Measurements from ENCODE around the gene SNX33.
A peak's percentile ranks its signal among the peaks of the same experiment; 100 is the strongest.
"Not testable (repeated sequence)": the region's sequence is repeated elsewhere in the genome, so short reads cannot be mapped to it uniquely, and the experiment has no call there.

SNX33 gene

DNA sequence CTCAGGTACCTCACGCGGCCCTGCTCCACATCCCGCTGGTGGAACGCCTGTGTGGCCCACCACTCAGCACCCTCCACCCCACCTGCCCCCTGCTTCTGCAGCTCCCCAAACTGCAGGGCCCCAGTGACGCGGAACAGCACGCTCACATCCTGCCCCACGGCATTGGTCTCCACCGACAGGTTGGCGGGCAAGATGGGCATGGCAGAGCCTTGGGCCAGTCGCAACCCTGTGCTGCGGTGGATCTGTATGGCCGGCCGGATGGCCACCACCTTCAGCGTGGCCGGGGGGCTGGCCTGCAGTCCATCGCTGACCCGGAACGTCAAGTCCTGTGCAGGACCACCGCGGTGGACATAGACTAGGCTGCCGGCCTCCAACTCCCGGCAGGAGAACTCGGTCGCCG lies 41.1 kb downstream of the SNX33 start:
- H3K4me3 Mint-ChIP-seq: no peak overlapping the region
- peaks cover 11% of the 10 kb centered on the region for H3K4me1 Mint-ChIP-seq
- no peak overlapping the region for H3K27ac Mint-ChIP-seq
- peaks cover 4% of the 10 kb centered on the region for H3K36me3 Mint-ChIP-seq (ENCODE audit: low read depth)
- no peaks in the 10 kb centered on the region for H3K27me3 Mint-ChIP-seq (ENCODE audit: low read depth)
- H3K9me3 Mint-ChIP-seq: no peaks in the 10 kb centered on the region
- TF ChIP-seq, protein P1, sequence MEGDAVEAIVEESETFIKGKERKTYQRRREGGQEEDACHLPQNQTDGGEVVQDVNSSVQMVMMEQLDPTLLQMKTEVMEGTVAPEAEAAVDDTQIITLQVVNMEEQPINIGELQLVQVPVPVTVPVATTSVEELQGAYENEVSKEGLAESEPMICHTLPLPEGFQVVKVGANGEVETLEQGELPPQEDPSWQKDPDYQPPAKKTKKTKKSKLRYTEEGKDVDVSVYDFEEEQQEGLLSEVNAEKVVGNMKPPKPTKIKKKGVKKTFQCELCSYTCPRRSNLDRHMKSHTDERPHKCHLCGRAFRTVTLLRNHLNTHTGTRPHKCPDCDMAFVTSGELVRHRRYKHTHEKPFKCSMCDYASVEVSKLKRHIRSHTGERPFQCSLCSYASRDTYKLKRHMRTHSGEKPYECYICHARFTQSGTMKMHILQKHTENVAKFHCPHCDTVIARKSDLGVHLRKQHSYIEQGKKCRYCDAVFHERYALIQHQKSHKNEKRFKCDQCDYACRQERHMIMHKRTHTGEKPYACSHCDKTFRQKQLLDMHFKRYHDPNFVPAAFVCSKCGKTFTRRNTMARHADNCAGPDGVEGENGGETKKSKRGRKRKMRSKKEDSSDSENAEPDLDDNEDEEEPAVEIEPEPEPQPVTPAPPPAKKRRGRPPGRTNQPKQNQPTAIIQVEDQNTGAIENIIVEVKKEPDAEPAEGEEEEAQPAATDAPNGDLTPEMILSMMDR (IDR thresholded peaks at IDR 0.05; ENCODE audit: unreplicated experiment in 3 of 3): no peak

DNA sequence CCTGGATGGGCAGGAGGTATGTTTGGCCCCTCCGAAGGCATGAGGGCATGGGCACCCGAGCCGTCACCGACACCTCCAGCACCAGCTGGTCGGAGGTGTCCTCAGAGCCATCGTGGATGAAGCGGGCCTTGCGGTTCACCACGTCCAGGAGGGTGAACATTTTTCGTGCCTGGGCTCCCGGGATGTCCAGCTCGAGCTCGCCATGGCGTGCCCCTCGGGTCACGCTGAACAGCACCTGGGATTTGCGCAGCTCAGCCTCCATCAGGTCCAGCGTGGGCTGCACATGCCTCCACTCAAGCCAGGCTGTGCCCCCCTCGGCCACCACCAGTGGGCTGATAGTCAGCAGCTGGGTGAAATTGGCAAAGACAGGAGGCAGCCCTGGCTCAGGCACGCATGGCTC lies 41.7 kb downstream of the SNX33 start:
- H3K27me3 Mint-ChIP-seq (ENCODE audit: low read depth); H3K4me3 Mint-ChIP-seq; H3K27ac Mint-ChIP-seq; H3K9me3 Mint-ChIP-seq; H3K36me3 Mint-ChIP-seq (ENCODE audit: low read depth): not testable (repeated sequence)
- peaks cover 17% of the 10 kb centered on the region for H3K4me1 Mint-ChIP-seq

DNA sequence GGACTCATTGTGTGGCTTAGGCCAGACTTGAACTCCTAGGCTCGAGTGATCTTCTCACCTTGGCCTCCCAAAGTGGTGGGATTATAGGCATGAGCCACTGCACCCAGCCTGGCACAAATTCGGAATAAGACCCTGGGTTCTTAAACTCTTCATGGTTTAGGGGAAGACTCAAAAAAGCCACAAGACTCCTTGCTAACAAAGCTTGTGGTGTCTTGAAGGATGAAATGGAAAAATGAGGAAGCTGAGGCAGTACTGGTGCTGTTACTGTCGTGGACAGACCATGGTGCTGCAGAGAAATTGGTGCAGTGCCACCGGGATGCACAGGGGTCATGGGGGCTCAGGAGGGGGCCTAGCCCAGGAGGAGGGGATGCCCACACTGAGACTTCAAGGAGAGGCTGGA lies 44.6 kb downstream of the SNX33 start:
- not testable (repeated sequence) for H3K9me3 Mint-ChIP-seq; H3K36me3 Mint-ChIP-seq (ENCODE audit: low read depth); H3K27me3 Mint-ChIP-seq (ENCODE audit: low read depth); H3K4me3 Mint-ChIP-seq
- Mint-ChIP-seq H3K27ac (peak overlapping the region in 2 of 3 experiments; percentile 44 to 49), H3K4me1 (peaks cover 36% of the 10 kb centered on the region)

DNA sequence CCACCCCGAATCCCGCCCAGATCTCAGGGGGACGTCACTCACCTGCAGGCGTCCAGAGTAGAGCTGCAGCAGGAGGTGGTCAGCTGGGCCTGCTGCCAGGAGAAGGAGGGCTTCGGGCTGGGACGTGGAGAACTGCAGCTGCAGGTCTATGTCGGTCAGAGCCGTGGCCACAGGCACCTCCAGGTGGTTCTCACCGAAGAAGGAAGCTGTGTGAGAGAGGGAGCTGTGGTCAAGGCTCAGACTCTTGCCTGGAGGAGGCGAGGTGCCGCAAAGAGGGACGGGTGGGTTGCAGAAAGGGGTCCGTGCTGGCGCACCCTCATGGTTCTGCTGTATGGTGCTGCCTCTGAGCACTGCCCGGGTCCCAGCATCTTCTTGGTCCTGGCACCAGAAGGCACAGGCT lies 45.3 kb downstream of the SNX33 start:
- H3K9me3 Mint-ChIP-seq; H3K36me3 Mint-ChIP-seq (ENCODE audit: low read depth): not testable (repeated sequence)
- peaks cover 43% of the 10 kb centered on the region for H3K4me1 Mint-ChIP-seq

DNA sequence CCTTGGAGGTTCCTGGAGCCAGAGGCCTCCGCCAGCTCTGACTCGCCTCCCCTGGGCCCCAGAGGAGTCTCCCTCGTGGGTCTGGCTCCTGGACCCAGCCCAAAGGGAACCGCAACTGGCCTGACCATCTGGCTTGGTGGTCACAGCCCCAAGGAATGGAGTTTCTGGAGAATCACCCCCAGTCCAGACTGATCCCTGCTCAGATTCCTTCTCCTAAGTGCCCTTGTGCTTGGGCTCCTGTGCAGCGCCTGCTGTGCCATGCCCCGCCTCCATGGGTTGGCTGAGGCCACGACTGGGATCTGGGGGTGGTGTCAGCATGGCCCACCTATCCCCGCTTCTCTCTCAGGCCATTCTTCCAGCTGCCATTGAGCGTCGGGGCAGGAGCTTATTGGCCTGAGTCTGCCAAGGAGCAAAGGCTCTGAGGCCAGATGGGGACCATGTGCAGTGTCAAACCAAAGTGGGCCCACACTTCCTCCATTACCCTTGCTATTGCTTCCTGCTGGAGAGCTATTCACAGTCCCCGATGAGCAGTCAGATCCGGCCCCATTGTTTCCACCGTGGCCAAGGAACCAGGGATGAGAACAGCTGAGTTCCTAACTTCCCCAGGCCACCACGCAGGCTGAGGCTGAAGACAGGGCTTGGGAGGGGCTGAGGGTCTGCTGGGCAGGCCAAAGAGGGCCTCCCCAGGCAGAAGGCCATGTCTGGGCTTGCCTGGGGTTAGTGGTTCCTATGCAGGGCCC lies 46.0 kb downstream of the SNX33 start:
- Mint-ChIP-seq H3K4me1 (peaks cover 43% of the 10 kb centered on the region), H3K9me3 (no peaks in the 10 kb centered on the region), H3K36me3 (ENCODE audit: low read depth) (no peaks in the 10 kb centered on the region), H3K27me3 (ENCODE audit: low read depth) (peaks cover 4% of the 10 kb centered on the region), H3K4me3 (peak overlapping the region in 1 of 3 experiments; percentile 54), H3K27ac (peak overlapping the region; percentile 61 to 93 (median 85))
- TF ChIP-seq, protein P1 (IDR thresholded peaks at IDR 0.05; ENCODE audit: unreplicated experiment in 3 of 3): no peak

More for the DNA sequence above, 45.3 kb downstream of the SNX33 start:
- H3K27ac Mint-ChIP-seq: peak overlapping the region in 1 of 3 experiments; percentile 85
- H3K27me3 Mint-ChIP-seq (ENCODE audit: low read depth); H3K4me3 Mint-ChIP-seq: not testable (repeated sequence)

DNA sequence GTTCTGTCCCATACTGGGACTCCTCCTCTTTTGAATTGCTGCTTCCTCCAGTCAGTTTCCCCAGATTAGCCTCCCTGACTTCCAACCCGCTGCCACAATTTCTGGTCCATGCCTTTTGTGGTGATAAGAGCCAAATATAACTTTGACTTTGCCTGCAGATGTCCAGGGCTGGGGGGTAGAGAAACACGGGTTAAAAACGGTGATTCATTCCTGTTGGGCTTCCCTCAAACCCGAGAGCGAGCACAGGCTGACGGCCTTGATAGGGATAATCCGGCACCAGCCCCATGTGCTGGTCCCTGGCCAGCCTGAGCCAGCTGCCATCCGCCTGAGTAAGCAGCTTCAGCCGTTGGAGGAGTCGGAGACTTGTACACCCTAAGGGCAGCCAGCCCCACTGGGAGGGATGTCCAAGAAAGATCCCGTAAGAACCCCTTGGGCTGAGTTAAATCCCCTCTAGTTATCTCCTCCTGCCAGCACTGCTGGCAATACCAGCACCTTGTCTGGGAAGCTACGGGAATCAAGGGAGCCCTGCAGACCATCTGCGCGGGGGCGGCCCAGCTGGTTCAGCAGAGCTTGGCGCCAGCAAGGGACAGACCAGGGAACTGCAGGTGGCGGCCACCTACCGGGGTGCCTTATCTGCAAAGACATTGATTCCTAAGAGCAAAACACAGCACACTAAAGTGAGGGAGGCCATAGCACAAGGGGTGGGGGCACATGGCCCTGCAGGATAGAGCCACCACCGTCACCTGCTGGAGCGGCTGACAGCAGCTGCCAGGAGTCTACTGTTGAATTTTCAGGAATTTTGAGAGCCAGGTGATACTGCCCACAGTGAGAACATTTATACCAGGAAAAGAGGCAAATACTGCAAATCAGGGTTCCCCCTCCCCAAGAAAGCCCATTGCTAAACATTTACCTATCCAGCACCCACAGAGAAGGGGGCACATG lies 46.8 kb downstream of the SNX33 start:
- no peaks in the 10 kb centered on the region for H3K9me3 Mint-ChIP-seq
- TF ChIP-seq, protein P1 (IDR thresholded peaks at IDR 0.05; ENCODE audit: unreplicated experiment in 3 of 3): peak; percentile 43 to 52 (median 51)
- peaks cover 4% of the 10 kb centered on the region for H3K27me3 Mint-ChIP-seq (ENCODE audit: low read depth)
- peaks cover 50% of the 10 kb centered on the region for H3K4me1 Mint-ChIP-seq
- H3K4me3 Mint-ChIP-seq: peak overlapping the region in 1 of 3 experiments; percentile 54
- no peaks in the 10 kb centered on the region for H3K36me3 Mint-ChIP-seq (ENCODE audit: low read depth)
- peak overlapping the region; percentile 61 to 93 (median 85) for H3K27ac Mint-ChIP-seq

DNA sequence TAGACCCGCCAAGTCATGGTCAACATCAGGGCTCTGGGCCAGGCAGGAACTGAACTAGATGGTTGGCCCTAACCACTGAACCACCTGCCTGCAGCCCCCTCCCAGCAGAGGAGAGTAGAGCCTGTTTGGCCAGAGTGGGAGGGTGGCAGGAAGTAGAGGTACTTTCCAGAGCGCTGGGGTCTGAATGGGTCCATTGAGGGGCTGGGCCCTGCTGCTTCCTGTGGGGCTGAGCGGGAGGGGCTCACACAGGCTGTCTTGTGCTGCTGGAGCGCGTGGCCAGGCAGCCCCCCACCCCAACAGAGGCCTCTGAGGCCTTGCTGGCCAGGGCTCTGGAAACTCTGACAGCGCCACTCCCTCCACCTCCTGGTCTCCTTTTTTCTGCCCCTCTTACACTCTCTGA lies 47.5 kb downstream of the SNX33 start:
- no peak overlapping the region for H3K4me3 Mint-ChIP-seq
- H3K27me3 Mint-ChIP-seq (ENCODE audit: low read depth): peaks cover 4% of the 10 kb centered on the region
- H3K9me3 Mint-ChIP-seq: no peaks in the 10 kb centered on the region
- no peaks in the 10 kb centered on the region for H3K36me3 Mint-ChIP-seq (ENCODE audit: low read depth)
- TF ChIP-seq, protein P1 (IDR thresholded peaks at IDR 0.05; ENCODE audit: unreplicated experiment in 3 of 3): no peak
- peaks cover 50% of the 10 kb centered on the region for H3K4me1 Mint-ChIP-seq
- H3K27ac Mint-ChIP-seq: peak overlapping the region in 2 of 3 experiments; percentile 43 to 85

All from nephron (organoid).